ENCODE measurements around the gene CRB1.
A peak's percentile ranks its signal among the peaks of the same experiment; 100 is the strongest.

CRB1 gene

DNA sequence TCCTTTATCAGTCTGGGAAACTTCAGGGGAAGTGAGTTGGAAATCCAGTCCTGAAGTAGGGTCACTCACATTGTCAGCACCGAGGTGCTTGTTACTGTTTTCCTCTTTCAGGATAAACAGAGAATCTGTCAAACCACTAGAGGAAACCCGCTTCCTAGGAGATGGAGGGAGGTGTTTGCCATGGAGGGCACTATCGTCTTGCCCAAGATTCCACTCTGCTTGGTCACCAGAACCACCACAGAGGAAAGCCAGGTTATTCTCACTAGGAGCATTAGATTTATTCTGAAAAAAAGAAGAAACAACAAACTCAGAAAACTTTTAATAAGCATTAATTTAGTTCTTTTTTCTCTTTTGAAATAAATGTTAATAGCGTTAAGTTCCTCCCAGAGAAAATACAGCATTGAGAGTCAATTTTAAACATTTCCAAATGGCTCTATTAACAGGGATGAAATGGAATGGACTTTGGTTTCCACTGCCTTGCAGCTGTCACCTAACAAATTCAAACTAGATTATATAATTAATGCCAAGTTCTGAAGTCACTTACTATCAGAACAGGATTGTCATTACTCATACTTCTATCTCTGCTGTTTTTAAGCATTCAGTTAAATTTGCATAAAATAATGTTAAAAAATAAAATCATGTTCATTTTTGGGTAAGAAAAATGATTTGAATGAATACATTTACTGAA is 242.8 kb downstream of the CRB1 start:
- DNase-seq (ENCODE audit: insufficient read length, low spot score) (no peak), FAIRE-seq (no peak)

- no peak for FAIRE-seq
- DNase-seq (ENCODE audit: insufficient read length, low spot score) = no peak
Observed at GRCh38 chr1:197515421-197515820, 247.4 kb downstream of the CRB1 start.

GRCh38 chr1:197519741-197520334 is 251.8 kb downstream of the CRB1 start:
- DNase-seq (ENCODE audit: insufficient read length, low spot score) (no peak), FAIRE-seq (peak; percentile 61)

- FAIRE-seq = no peak
- peak; percentile 2 for DNase-seq (ENCODE audit: insufficient read length, low spot score)
Observed at GRCh38 chr1:197521118-197521739, 253.2 kb downstream of the CRB1 start.

DNA sequence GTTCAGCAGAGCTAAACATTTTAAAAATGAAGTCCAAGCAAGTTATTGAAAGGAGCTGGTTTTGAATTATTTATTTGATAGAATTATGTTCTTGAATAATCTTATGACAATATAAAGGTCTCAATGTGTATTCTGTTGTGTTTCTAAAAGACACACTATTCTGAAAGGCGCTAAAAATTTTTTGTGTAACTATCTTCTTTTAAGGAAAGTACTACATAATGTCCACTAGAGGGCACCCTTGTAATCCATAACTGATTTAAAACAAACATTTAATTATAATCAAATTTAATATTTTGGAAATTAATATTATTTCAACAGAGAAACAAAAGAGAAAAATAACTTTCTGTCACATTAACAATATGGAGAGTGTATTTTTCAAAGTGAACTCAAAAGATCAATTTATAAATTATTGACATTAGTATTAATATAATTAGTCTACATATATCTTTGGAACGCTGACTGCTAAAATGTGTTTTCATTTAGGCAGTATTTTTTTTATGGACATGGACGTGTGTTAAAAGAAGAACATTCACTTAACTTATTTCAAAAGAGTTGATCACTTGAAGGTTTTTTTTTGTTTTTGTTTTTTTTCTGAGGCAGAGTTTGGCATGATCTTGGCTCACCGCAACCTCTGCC is 258.8 kb downstream of the CRB1 start:
- no peak for FAIRE-seq
- DNase-seq (ENCODE audit: insufficient read length, low spot score) = no peak

All from GM19239 (cell line).